GM23338 (cell line): ENCODE measurements around the gene COL6A3. TPM values are rescaled to one million over a fixed set of nuclear protein-coding genes. Genes with fewer than 3 reads are reported as not detected.

Experiments
- ATAC-seq: fragments of 200-7000 bp; cut with Tn5 transposase; 3 replicates; pipeline ENCODE4 v1.9.1; 2020
- DNase-seq: peaks from one replicate; pipeline ENCODE4 v3.0.0-alpha.2; 2015; ENCODE audit warnings: low spot score
- H2AFZ ChIP-seq: fragments of 200-600 bp; sonication (generic); 2 replicates; pipeline ENCODE4 v1.8.0; 2016; ENCODE audit warnings: antibody characterized with exemption, mild to moderate bottlenecking, moderate library complexity
- H3F3A ChIP-seq: fragments of 200-600 bp; sonication (generic); replicated peaks from 2 replicates; pipeline ENCODE4 v1.8.0; 2017; ENCODE audit warnings: antibody characterized with exemption, mixed run types, low read depth
- H3K27ac ChIP-seq: fragments of 200-600 bp; sonication (generic); 2 replicates; pipeline ENCODE4 v1.6.1; 2016; ENCODE audit warnings: low read depth
- H3K27me3 ChIP-seq: fragments of 200-600 bp; sonication (generic); 2 replicates; pipeline ENCODE4 v1.8.0; 2016; ENCODE audit warnings: mild to moderate bottlenecking, mixed run types, moderate library complexity; ENCODE audit not compliant: insufficient read depth
- H3K36me3 ChIP-seq: fragments of 200-600 bp; sonication (generic); 2 replicates; pipeline ENCODE4 v1.8.0; 2016; ENCODE audit warnings: mild to moderate bottlenecking; ENCODE audit not compliant: insufficient read depth
- H3K4me1 ChIP-seq: fragments of 200-600 bp; sonication (generic); 2 replicates; pipeline ENCODE4 v1.8.0; 2016; ENCODE audit warnings: mild to moderate bottlenecking, moderate library complexity; ENCODE audit not compliant: insufficient read depth
- H3K4me2 ChIP-seq: fragments of 200-600 bp; sonication (generic); 2 replicates; pipeline ENCODE4 v1.7.1; 2017; ENCODE audit warnings: mixed run types
- H3K4me3 ChIP-seq: fragments of 200-600 bp; sonication (generic); 2 replicates; pipeline ENCODE4 v1.6.1; 2016; ENCODE audit warnings: mixed run types
- H3K79me2 ChIP-seq: fragments of 200-600 bp; sonication (generic); replicated peaks from 2 replicates; pipeline ENCODE4 v1.8.0; 2017; ENCODE audit warnings: mild to moderate bottlenecking; ENCODE audit not compliant: insufficient read depth
- H3K9me2 ChIP-seq: fragments of 200-600 bp; sonication (generic); 2 replicates; pipeline ENCODE4 v1.8.0; 2017; ENCODE audit not compliant: insufficient read depth
- H4K20me1 ChIP-seq: fragments of 200-600 bp; sonication (generic); replicated peaks from 2 replicates; pipeline ENCODE4 v1.8.0; 2017; ENCODE audit warnings: mild to moderate bottlenecking; ENCODE audit not compliant: insufficient read depth
- H3K27ac Mint-ChIP-seq: 2 replicates; pipeline ENCODE4 v1.8.0; 2020; ENCODE audit warnings: inconsistent platforms, mild to moderate bottlenecking, moderate library complexity, mixed read lengths
- H3K27me3 Mint-ChIP-seq: 3 replicates; pipeline ENCODE4 v1.8.0; 2022; ENCODE audit warnings: low read depth, mild to moderate bottlenecking, moderate library complexity, mixed read lengths, inconsistent platforms; ENCODE audit not compliant: insufficient read depth, poor library complexity
- H3K36me3 Mint-ChIP-seq: 3 replicates; pipeline ENCODE4 v1.8.0; 2021; ENCODE audit warnings: low read depth, mild to moderate bottlenecking, inconsistent platforms, moderate library complexity, mixed read lengths
- H3K4me1 Mint-ChIP-seq: 3 replicates; pipeline ENCODE4 v1.8.0; 2020; ENCODE audit warnings: mild to moderate bottlenecking, inconsistent platforms, mixed read lengths
- H3K4me3 Mint-ChIP-seq: 3 replicates; pipeline ENCODE4 v1.8.0; 2021; ENCODE audit warnings: moderate library complexity, mild to moderate bottlenecking, inconsistent platforms, mixed read lengths
- H3K9me3 Mint-ChIP-seq: 3 replicates; pipeline ENCODE4 v1.8.0; 2020; ENCODE audit warnings: moderate library complexity, mild to moderate bottlenecking, inconsistent platforms, mixed read lengths
- CREB1 ChIP-seq: fragments of 250-450 bp; sonication (Bioruptor Pico); IDR thresholded peaks from 2 replicates; pipeline ENCODE4 v1.5.0; 2020; ENCODE audit warnings: low read depth, mild to moderate bottlenecking, moderate library complexity
- EZH2 ChIP-seq: fragments of 200-600 bp; sonication (generic); IDR thresholded peaks from one replicate; pipeline ENCODE4 v1.8.0; 2017; ENCODE audit warnings: antibody characterized with exemption, mild to moderate bottlenecking, low read depth; ENCODE audit not compliant: unreplicated experiment
- EZH2phosphoT487 ChIP-seq: fragments of 200-600 bp; sonication (generic); IDR thresholded peaks from one replicate; pipeline ENCODE4 v1.8.1; 2018; ENCODE audit warnings: antibody characterized with exemption; ENCODE audit not compliant: unreplicated experiment
- JUNB ChIP-seq: IDR thresholded peaks from one replicate; pipeline ENCODE4 v1.6.1; 2016; ENCODE audit warnings: antibody characterized with exemption; ENCODE audit not compliant: unreplicated experiment
- NANOG ChIP-seq: IDR thresholded peaks from 2 replicates; pipeline ENCODE4 v1.6.1; 2016; ENCODE audit warnings: antibody characterized with exemption, borderline replicate concordance
- POLR2AphosphoS5 ChIP-seq: IDR thresholded peaks from 2 replicates; pipeline ENCODE4 v1.6.1; 2016; ENCODE audit warnings: antibody characterized with exemption, low read depth
- STAT1 ChIP-seq: IDR thresholded peaks from one replicate; pipeline ENCODE4 v1.6.1; 2016; ENCODE audit warnings: antibody characterized with exemption; ENCODE audit not compliant: unreplicated experiment
- ZNF114 ChIP-seq: fragments of 250-450 bp; sonication (Bioruptor Pico); IDR thresholded peaks from 2 replicates; pipeline ENCODE4 v1.5.0; 2020; ENCODE audit warnings: mild to moderate bottlenecking, moderate library complexity
- ZNF331 ChIP-seq: fragments of 250-450 bp; sonication (Bioruptor Pico); IDR thresholded peaks from 2 replicates; pipeline ENCODE4 v1.5.0; 2020; ENCODE audit warnings: low read depth, mild to moderate bottlenecking, moderate library complexity
- polyA plus RNA-seq: library from polyadenylated mRNA; unstranded; fragments of >200 nt; fragmentation: Nextera tagmentation; extraction: Ambion mirVana; gene quantifications from 2 replicates; pipeline ENCODE4 v1.2.1, GENCODE V29; 2016
- total RNA-seq: library from RNA; depleted of rRNA; stranded (reverse); fragments of >200 nt; shearing (Covaris generic); gene quantifications from 2 replicates; pipeline ENCODE4 v1.2.3, GENCODE V29; 2014
- TF ChIP-seq, protein P1 (sequence below): IDR thresholded peaks from one replicate; pipeline ENCODE4 v1.6.1; 2018; ENCODE audit warnings: antibody characterized with exemption; ENCODE audit not compliant: unreplicated experiment
- TF ChIP-seq, protein P2 (sequence below): fragments of 250-450 bp; sonication (Bioruptor Pico); IDR thresholded peaks from 2 replicates; pipeline ENCODE4 v1.5.0; 2020; ENCODE audit warnings: mild to moderate bottlenecking, moderate library complexity
- TF ChIP-seq, protein P3 (sequence below), 2 experiments: fragments of 200-600 bp in 1 of 2; sonication (generic) in 1 of 2; conservative IDR thresholded peaks; 2 replicates each; pipeline versions ENCODE4 v1.5.1 to v1.6.1; 2016 to 2017; ENCODE audit warnings: antibody characterized with exemption in 2 of 2, low read depth in 2 of 2, mild to moderate bottlenecking in 2 of 2, moderate library complexity in 1 of 2

COL6A3 gene
- total and polyA plus RNA-seq, 2 experiments from 2014 or later, result 1.2 to 7.3 TPM

DNA sequence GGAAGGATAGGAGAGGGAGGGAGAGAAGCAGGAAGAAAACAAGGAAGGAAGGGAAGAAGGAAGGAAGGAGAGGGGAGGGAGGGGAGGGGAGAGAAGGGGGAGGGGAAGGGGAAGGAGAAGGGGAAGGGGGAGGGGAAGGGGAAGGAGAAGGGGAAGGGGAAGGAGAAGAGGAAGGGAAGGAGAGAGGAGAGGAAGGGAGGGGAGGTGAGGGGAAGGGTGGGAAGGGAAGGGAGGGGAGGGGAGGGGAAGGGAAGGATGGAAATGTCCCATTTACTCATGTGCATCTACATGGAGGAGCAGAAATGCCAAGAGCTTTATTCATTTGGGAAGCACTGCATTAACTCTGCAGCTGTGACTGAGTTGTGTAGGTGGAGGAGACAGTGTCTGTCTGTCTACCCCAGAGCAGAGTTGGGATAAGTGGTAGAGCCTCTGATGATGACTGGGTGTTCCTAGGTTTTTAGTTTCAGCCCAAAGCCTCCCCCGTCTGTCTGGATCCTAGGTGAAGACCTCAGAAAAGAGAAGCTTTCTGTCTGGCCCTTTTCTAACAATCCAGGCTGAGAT lies 131.3 kb downstream of the COL6A3 start:
- no peak overlapping the region for H3K27ac ChIP-seq
- H3K4me2 ChIP-seq, result no peak overlapping the region
- no peaks in the 10 kb centered on the region for H3K27me3 ChIP-seq
- DNase-seq, result no peak
- ATAC-seq, result no peak
- no peaks in the 10 kb centered on the region for H3K36me3 ChIP-seq
- Mint-ChIP-seq H3K9me3 (peaks cover 2% of the 10 kb centered on the region; the same call in 2 of the 3 replicates), H3K4me1 (no peaks in the 10 kb centered on the region), H3K4me3 (no peak overlapping the region), H3K36me3 (no peaks in the 10 kb centered on the region), H3K27me3 (no peaks in the 10 kb centered on the region), H3K27ac (no peak overlapping the region)
- H3F3A ChIP-seq, result no peaks in the 10 kb centered on the region
- no peaks in the 10 kb centered on the region for H3K4me1 ChIP-seq
- H3K4me3 ChIP-seq, result no peak overlapping the region
- no peaks in the 10 kb centered on the region for H4K20me1 ChIP-seq
- no peaks in the 10 kb centered on the region for H3K79me2 ChIP-seq
- TF ChIP-seq, protein P1, sequence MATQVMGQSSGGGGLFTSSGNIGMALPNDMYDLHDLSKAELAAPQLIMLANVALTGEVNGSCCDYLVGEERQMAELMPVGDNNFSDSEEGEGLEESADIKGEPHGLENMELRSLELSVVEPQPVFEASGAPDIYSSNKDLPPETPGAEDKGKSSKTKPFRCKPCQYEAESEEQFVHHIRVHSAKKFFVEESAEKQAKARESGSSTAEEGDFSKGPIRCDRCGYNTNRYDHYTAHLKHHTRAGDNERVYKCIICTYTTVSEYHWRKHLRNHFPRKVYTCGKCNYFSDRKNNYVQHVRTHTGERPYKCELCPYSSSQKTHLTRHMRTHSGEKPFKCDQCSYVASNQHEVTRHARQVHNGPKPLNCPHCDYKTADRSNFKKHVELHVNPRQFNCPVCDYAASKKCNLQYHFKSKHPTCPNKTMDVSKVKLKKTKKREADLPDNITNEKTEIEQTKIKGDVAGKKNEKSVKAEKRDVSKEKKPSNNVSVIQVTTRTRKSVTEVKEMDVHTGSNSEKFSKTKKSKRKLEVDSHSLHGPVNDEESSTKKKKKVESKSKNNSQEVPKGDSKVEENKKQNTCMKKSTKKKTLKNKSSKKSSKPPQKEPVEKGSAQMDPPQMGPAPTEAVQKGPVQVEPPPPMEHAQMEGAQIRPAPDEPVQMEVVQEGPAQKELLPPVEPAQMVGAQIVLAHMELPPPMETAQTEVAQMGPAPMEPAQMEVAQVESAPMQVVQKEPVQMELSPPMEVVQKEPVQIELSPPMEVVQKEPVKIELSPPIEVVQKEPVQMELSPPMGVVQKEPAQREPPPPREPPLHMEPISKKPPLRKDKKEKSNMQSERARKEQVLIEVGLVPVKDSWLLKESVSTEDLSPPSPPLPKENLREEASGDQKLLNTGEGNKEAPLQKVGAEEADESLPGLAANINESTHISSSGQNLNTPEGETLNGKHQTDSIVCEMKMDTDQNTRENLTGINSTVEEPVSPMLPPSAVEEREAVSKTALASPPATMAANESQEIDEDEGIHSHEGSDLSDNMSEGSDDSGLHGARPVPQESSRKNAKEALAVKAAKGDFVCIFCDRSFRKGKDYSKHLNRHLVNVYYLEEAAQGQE, result no peak
- TF ChIP-seq EZH2, result no peak
- no peak for TF ChIP-seq POLR2AphosphoS5
- TF ChIP-seq ZNF331, result no peak
- no peak for TF ChIP-seq ZNF114 (CRISPR knock-in tag)
- no peak for TF ChIP-seq EZH2phosphoT487
- TF ChIP-seq, protein P2, sequence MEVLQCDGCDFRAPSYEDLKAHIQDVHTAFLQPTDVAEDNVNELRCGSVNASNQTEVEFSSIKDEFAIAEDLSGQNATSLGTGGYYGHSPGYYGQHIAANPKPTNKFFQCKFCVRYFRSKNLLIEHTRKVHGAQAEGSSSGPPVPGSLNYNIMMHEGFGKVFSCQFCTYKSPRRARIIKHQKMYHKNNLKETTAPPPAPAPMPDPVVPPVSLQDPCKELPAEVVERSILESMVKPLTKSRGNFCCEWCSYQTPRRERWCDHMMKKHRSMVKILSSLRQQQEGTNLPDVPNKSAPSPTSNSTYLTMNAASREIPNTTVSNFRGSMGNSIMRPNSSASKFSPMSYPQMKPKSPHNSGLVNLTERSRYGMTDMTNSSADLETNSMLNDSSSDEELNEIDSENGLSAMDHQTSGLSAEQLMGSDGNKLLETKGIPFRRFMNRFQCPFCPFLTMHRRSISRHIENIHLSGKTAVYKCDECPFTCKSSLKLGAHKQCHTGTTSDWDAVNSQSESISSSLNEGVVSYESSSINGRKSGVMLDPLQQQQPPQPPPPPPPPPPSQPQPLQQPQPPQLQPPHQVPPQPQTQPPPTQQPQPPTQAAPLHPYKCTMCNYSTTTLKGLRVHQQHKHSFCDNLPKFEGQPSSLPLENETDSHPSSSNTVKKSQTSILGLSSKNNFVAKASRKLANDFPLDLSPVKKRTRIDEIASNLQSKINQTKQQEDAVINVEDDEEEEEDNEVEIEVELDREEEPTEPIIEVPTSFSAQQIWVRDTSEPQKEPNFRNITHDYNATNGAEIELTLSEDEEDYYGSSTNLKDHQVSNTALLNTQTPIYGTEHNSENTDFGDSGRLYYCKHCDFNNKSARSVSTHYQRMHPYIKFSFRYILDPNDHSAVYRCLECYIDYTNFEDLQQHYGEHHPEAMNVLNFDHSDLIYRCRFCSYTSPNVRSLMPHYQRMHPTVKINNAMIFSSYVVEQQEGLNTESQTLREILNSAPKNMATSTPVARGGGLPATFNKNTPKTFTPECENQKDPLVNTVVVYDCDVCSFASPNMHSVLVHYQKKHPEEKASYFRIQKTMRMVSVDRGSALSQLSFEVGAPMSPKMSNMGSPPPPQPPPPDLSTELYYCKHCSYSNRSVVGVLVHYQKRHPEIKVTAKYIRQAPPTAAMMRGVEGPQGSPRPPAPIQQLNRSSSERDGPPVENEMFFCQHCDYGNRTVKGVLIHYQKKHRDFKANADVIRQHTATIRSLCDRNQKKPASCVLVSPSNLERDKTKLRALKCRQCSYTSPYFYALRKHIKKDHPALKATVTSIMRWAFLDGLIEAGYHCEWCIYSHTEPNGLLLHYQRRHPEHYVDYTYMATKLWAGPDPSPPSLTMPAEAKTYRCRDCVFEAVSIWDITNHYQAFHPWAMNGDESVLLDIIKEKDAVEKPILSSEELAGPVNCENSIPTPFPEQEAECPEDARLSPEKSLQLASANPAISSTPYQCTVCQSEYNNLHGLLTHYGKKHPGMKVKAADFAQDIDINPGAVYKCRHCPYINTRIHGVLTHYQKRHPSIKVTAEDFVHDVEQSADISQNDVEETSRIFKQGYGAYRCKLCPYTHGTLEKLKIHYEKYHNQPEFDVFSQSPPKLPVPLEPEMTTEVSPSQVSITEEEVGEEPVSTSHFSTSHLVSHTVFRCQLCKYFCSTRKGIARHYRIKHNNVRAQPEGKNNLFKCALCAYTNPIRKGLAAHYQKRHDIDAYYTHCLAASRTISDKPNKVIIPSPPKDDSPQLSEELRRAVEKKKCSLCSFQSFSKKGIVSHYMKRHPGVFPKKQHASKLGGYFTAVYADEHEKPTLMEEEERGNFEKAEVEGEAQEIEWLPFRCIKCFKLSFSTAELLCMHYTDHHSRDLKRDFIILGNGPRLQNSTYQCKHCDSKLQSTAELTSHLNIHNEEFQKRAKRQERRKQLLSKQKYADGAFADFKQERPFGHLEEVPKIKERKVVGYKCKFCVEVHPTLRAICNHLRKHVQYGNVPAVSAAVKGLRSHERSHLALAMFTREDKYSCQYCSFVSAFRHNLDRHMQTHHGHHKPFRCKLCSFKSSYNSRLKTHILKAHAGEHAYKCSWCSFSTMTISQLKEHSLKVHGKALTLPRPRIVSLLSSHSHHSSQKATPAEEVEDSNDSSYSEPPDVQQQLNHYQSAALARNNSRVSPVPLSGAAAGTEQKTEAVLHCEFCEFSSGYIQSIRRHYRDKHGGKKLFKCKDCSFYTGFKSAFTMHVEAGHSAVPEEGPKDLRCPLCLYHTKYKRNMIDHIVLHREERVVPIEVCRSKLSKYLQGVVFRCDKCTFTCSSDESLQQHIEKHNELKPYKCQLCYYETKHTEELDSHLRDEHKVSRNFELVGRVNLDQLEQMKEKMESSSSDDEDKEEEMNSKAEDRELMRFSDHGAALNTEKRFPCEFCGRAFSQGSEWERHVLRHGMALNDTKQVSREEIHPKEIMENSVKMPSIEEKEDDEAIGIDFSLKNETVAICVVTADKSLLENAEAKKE, result no peak
- TF ChIP-seq NANOG, result no peak
- TF ChIP-seq CREB1 (CRISPR knock-in tag), result no peak
- TF ChIP-seq STAT1, result no peak
- TF ChIP-seq, protein P3, sequence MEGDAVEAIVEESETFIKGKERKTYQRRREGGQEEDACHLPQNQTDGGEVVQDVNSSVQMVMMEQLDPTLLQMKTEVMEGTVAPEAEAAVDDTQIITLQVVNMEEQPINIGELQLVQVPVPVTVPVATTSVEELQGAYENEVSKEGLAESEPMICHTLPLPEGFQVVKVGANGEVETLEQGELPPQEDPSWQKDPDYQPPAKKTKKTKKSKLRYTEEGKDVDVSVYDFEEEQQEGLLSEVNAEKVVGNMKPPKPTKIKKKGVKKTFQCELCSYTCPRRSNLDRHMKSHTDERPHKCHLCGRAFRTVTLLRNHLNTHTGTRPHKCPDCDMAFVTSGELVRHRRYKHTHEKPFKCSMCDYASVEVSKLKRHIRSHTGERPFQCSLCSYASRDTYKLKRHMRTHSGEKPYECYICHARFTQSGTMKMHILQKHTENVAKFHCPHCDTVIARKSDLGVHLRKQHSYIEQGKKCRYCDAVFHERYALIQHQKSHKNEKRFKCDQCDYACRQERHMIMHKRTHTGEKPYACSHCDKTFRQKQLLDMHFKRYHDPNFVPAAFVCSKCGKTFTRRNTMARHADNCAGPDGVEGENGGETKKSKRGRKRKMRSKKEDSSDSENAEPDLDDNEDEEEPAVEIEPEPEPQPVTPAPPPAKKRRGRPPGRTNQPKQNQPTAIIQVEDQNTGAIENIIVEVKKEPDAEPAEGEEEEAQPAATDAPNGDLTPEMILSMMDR (conservative IDR thresholded peaks at IDR 0.05; ENCODE audit: low read depth in 2 of 2), result no peak
- TF ChIP-seq JUNB, result no peak
- peaks cover 24% of the 10 kb centered on the region for H3K9me2 ChIP-seq
- H2AFZ ChIP-seq, result no peak overlapping the region
